Stimulated activated CD4-positive, alpha-beta T cell treated with anti-CD3 and anti-CD28 coated beads, Interleukin-4, amount 100 ng/mL, for 1 hour (primary cell): ENCODE measurements around the gene PTGIS.

Experiments
- DNase-seq: peaks from one replicate; pipeline ENCODE4 v3.0.0-alpha.2; 2020

The PTGIS gene

DNA sequence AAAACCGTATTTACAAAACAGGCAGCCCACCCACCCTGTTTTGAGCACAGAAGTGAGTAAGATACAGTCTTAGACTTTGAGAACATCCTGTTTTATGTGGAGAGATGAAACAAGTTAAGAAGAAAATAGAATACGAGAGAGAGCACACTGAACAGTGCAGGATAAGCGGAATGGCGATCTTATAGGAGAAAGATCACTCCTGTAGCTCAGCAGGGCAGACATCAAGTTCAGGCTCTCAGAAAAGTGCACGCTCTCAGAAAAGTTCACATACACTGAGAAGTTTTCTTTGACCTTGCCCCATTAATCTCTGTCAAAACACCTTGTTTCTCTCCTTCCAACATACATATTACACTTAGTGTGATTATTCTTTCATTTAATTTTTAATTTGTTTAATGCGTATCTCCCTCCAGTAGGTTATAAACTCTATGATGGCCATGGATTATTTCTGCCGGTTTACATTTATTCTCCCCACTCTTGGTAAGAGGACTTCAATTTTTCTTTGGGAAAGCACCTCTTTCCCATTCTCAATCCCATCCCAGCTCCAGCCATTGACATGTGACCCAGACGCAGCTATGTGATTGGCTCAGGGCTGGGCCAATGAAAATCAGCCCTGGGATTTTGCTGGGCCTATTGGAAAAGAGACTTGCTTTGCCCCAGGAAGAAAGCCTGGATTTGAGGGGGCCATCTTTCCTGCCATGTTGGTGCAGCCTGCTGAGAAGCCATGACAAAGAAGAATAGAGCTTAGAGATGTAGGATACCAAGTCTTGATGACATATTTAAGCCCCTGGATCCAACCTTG, 101.6 kb downstream of the PTGIS start:
- no peak for DNase-seq

DNA sequence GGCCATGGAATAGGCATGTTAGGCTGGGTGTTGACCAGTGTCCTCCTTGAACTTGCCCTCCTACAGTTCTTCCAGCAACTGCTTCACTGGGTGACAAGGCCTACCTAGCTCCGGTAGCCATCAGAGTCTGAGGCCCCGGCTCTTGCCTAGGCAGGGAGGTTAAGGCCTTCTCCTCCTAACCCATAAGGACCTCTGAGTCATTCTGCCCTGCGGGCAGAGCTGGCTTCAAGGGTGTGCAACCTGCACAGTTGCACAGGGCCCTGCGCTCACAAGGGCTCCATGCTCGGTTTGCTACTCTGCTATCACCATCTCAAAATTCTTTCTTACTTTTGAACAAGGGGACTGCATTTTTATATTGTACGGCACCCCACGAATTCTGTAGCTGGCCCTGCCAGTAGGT, 103.4 kb downstream of the PTGIS start:
- DNase-seq, result no peak

DNA sequence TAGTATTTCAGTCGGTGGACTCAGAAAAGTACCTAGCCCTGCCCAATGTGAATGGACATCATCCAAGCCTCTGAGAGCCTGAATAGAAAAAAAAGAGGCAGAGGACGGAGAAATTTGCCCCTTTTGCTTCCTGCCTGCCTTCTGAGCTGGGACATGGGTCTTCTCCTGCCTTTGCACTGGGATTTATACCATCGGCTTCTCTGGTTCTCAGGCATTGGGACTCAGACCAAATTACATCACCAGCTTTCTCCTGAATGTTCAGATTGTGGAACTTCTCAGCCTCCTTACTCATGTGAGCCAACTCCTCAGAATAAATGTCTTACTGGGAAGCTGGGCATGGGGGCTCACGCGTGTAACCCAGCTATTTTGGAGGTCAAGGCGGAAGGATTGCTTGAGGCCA, 105.3 kb downstream of the PTGIS start:
- DNase-seq, result no peak

DNA sequence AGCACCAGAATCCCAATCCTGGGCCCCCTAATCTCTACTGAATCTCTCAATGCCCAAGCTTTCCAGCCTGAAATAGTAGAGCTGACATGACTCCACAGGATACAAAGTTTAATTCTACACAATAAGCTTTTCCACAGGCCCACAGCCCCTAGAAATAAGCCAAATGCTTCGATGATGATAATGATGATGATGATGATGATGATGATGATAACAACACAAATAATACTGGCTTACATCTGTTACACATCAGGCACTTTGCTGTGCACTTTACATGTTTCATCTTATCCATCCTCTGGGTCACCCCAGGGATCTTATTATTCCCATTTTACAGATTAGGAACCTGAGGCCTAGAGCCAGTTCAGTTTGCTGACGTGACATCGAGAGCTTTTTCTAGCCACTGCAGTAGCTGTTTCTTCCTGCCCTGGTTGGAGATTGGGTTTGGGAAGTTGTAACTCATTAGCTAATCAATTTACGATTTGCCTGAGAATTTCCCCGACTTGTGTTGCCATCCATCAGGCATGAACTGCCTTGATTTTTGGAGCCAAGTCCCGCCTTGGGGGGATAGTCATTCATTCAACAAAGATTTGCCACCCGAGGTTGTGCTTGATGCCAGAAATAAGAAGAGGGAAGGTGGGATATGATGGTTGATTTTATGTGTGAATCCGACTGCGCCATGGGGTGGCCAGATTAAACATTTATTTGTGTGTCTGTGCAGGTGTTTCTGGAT, 105.9 kb downstream of the PTGIS start:
- DNase-seq, result no peak

DNA sequence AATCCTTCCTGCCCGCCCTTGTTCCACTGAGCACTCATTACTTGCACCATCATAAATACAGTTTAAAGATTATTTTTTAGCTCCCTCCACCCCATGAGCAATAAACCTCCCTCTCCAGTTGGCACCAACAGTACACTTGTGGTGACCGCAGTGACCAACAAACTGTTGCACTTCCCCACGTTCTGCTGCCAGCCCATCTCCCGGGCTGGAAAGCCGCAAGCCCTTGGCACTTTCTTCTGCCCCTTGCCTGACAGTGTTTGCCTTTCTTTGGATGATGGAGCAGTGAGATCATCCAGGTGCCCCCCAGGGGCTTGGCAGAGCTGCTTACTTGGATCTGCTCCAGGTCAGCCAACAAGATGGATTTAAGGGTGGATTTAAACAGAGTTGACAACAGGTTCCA, 107.0 kb downstream of the PTGIS start:
- DNase-seq, result no peak

DNA sequence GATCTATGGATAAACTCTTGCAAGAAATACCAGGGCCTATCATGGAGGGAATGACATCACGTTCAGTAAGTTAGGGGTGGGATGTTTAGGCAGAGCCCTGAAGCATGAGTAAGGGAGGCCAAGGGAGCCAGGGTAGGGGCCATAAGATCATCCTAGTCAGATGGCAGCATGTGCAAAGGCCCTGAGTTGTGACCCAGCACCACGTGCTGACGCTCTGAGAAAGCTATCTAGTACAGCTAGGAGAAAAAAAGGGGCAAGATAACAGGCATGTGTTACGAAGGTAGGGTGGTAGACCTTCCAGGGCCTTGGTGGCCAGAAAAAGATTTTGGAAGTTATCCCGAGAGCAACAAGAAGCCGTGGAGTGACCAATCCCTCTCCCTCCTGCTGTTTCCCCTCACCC, 107.8 kb downstream of the PTGIS start:
- DNase-seq, result no peak

DNA sequence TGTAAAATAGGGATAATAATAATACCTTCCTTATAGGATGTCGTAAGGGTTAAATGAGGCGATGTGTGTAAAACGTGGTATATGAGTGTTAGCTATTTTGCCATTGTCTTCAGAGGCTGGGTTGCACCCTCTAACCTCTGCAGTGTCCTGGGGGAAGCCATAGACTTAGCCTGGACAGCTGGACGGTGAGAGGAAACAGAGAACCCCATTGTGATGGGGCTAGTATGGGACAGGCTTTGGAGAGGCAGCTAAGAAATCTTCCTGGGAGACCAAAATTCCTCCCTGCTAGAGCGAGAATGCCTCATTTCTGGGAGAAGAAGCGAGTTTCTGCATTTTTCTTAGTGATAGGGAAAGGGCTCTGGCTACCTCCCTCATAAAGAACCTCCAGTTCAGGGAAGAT, 108.3 kb downstream of the PTGIS start:
- no peak for DNase-seq

DNA sequence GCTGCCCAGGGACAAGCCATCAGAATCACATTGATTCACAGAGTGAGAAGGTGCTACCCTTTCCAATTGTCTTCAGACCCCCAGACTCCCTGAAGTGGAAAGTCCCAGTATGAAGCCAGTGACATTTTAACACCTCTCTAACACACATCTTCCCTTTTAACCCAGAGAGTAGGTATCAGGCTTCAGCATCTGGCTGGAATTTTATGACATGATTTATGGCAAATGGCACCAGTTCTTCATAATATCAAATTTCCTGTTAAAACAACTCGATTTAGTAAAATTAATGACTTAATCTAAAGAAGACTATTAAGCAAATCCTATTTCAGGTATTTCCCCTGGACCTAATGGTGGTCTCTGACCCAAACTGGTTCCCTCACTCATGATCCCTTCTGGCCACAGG, 110.5 kb downstream of the PTGIS start:
- DNase-seq, result no peak

DNA sequence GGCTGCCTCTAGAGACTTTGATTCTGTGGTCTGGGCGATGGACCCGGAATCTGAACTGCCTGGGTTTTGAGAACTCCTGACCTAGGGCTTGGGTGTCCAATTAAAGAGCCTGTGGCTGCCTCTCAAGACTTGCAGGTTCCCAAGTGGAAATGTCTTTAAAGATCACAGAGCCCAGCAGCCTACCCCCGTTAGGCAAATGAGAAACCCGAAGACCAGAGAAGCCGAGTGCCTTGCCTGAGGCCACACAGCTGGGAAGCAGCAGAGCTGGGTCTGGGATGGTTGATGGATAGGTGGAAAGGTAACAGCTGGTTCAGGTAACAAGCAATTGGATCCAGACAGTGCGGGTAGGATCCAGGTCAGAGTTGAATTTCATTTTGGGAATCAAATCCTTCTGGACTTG, 111.3 kb downstream of the PTGIS start:
- no peak for DNase-seq

DNA sequence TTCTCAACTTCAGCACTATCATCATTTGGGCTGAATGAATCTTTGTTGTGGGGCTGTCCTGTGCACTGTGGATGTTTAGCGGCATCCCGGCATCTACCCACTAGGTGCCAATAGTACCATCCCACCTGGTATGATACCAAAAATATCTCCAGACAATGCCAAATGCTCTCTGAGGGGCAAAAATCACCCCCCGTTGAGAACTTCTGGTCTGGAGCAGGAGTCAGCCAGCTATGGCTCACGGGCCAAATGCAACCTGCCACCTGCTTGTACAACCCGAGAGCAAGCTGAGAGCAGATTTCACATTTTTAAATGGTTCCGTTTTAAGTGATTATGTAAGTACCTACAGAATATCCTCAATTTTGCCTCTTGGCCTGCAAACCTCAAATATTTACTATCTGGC, 112.2 kb downstream of the PTGIS start:
- no peak for DNase-seq
